HG03571 (cell line): ENCODE measurements around the gene UGT1A9.
"Not testable (repeated sequence)": the region's sequence is repeated elsewhere in the genome, so short reads cannot be mapped to it uniquely, and the experiment has no call there.

Experiments
- ATAC-seq: cut with Tn5 transposase; IDR thresholded peaks from one replicate; pipeline ENCODE4 v1.9.1; 2021; ENCODE audit not compliant: unreplicated experiment

The UGT1A9 gene

GRCh38 chr2:233671290-233672161 is at the start of gene UGT1A9:
TSS of gene UGT1A9 (plus strand) at chr2:233671898. CDS start at chr2:233671935, 37 bp downstream.
- no peak for ATAC-seq

GRCh38 chr2:233627331-233628025 is 44.2 kb upstream of the UGT1A9 start:
- ATAC-seq, result no peak

GRCh38 chr2:233636306-233636705 is 35.4 kb upstream of the UGT1A9 start, which contains the start of gene UGT1A10:
TSS of gene UGT1A10 (plus strand) at chr2:233636448. CDS start at chr2:233636523, 75 bp downstream.
- ATAC-seq, result not testable (repeated sequence)

GRCh38 chr2:233638836-233639235 is 32.9 kb upstream of the UGT1A9 start:
- no peak for ATAC-seq

GRCh38 chr2:233639860-233640259 is 31.8 kb upstream of the UGT1A9 start:
- ATAC-seq, result no peak

- ATAC-seq, result no peak
Measured at GRCh38 chr2:233643128-233643527, 28.6 kb upstream of the UGT1A9 start.

- not testable (repeated sequence) for ATAC-seq
Measured at GRCh38 chr2:233646033-233646432, 25.7 kb upstream of the UGT1A9 start.

GRCh38 chr2:233650981-233651380 is 20.7 kb upstream of the UGT1A9 start:
- no peak for ATAC-seq

GRCh38 chr2:233651430-233651829 is 20.3 kb upstream of the UGT1A9 start:
- no peak for ATAC-seq

GRCh38 chr2:233654501-233654900 is 17.2 kb upstream of the UGT1A9 start:
- ATAC-seq, result no peak

- no peak for ATAC-seq
Measured at GRCh38 chr2:233655043-233655442, 16.7 kb upstream of the UGT1A9 start.

- ATAC-seq, result not testable (repeated sequence)
Measured at GRCh38 chr2:233655943-233656342, 15.8 kb upstream of the UGT1A9 start.

- no peak for ATAC-seq
Measured at GRCh38 chr2:233656443-233656842, 15.3 kb upstream of the UGT1A9 start.

- ATAC-seq, result no peak
Measured at GRCh38 chr2:233658610-233659009, 13.1 kb upstream of the UGT1A9 start.

- no peak for ATAC-seq
Measured at GRCh38 chr2:233663911-233664310, 7.8 kb upstream of the UGT1A9 start.

- ATAC-seq, result no peak
Measured at GRCh38 chr2:233668605-233669260, 3.0 kb upstream of the UGT1A9 start.

GRCh38 chr2:233672886-233673285 is 1.2 kb downstream of the UGT1A9 start:
- no peak for ATAC-seq

GRCh38 chr2:233673896-233674295 is 2.2 kb downstream of the UGT1A9 start:
- ATAC-seq, result no peak

GRCh38 chr2:233674314-233674713 is 2.6 kb downstream of the UGT1A9 start:
- no peak for ATAC-seq

- no peak for ATAC-seq
Measured at GRCh38 chr2:233674995-233675394, 3.3 kb downstream of the UGT1A9 start.

GRCh38 chr2:233676046-233676445 is 4.3 kb downstream of the UGT1A9 start:
- ATAC-seq, result no peak
